IMR-90 (cell line): ENCODE results near the gene ISG20. TPM values are rescaled to one million over a fixed set of nuclear protein-coding genes. Genes with fewer than 3 reads are reported as not detected.

ENCODE experiments used
- ATAC-seq: fragments of 200-7000 bp; cut with Tn5 transposase; 2 replicates; pipeline ENCODE4 v1.9.1; 2020; ENCODE audit warnings: low read depth, mild to moderate bottlenecking, moderate library complexity
- BruUV-seq: library from RNA; stranded (reverse); fragments of 400-500 nt; replicated peaks from 2 replicates; lab custom pipeline; 2021; lab: Mats Ljungman, UMichigan
- CTCF ChIA-PET: fragments of 300-600 bp; formaldehyde crosslinking; extraction: SDS; loops from one replicate; lab custom pipeline; 2021; ENCODE audit warnings: antibody characterized with exemption; lab: Yijun Ruan, JAX
- POLR2A ChIA-PET: fragments of 300-600 bp; sonication (Branson Sonifier 250); formaldehyde crosslinking; loops from one replicate; lab custom pipeline; 2022; ENCODE audit warnings: antibody characterized with exemption; ENCODE audit not compliant: unreplicated experiment; lab: Charles Lee
- DNase-seq: peaks from one replicate; pipeline ENCODE4 v3.0.0; 2013
- H2AFZ ChIP-seq: replicated peaks from 2 replicates; pipeline ENCODE3; 2013; ENCODE audit warnings: low read length, mild to moderate bottlenecking; ENCODE audit not compliant: poor library complexity
- H2AK5ac ChIP-seq: 2 replicates; pipeline ENCODE4 v1.6.1; 2013; ENCODE audit warnings: low read depth, low read length, inconsistent platforms
- H2AK9ac ChIP-seq: replicated peaks from 2 replicates; pipeline ENCODE3; 2013; ENCODE audit warnings: mild to moderate bottlenecking, low read depth, low read length, moderate library complexity; ENCODE audit not compliant: poor library complexity
- H2BK120ac ChIP-seq: 2 replicates; pipeline ENCODE4 v1.6.1; 2013; ENCODE audit warnings: low read depth, low read length, inconsistent platforms
- H2BK15ac ChIP-seq: 3 replicates; pipeline ENCODE4 v1.6.1; 2013; ENCODE audit warnings: low read depth, low read length, inconsistent platforms
- H2BK20ac ChIP-seq: 2 replicates; pipeline ENCODE4 v1.6.1; 2013; ENCODE audit warnings: low read depth, mild to moderate bottlenecking, inconsistent platforms, low read length, moderate library complexity
- H2BK5ac ChIP-seq: 2 replicates; pipeline ENCODE4 v1.6.1; 2013; ENCODE audit warnings: mild to moderate bottlenecking, low read depth, low read length, inconsistent platforms; ENCODE audit not compliant: poor library complexity, severe bottlenecking
- H3K14ac ChIP-seq: replicated peaks from 2 replicates; pipeline ENCODE4 v1.6.1; 2013; ENCODE audit warnings: low read depth, low read length, inconsistent platforms
- H3K18ac ChIP-seq: 2 replicates; pipeline ENCODE4 v1.6.1; 2013; ENCODE audit warnings: low read depth, low read length, control low read depth
- H3K23ac ChIP-seq: 2 replicates; pipeline ENCODE4 v1.6.1; 2013; ENCODE audit warnings: low read depth, low read length, inconsistent platforms
- H3K27ac ChIP-seq: 2 replicates; pipeline ENCODE4 v1.5.1; 2013; ENCODE audit warnings: mild to moderate bottlenecking, control low read depth, low read length; ENCODE audit not compliant: insufficient read depth
- H3K27me3 ChIP-seq: 2 replicates; pipeline ENCODE4 v1.6.1; 2013; ENCODE audit warnings: low read length; ENCODE audit not compliant: control insufficient read depth, insufficient read depth
- H3K36me3 ChIP-seq: 2 replicates; pipeline ENCODE4 v1.6.1; 2013; ENCODE audit warnings: low read length, mixed read lengths; ENCODE audit not compliant: control insufficient read depth, insufficient read depth
- H3K4ac ChIP-seq: 2 replicates; pipeline ENCODE4 v1.6.1; 2013; ENCODE audit warnings: low read depth, low read length, inconsistent platforms
- H3K4me1 ChIP-seq: 2 replicates; pipeline ENCODE4 v1.6.1; 2013; ENCODE audit warnings: low read length, mixed read lengths; ENCODE audit not compliant: control insufficient read depth, insufficient read depth
- H3K4me2 ChIP-seq: 2 replicates; pipeline ENCODE4 v1.6.1; 2013; ENCODE audit warnings: low read depth, mild to moderate bottlenecking, control low read depth, low read length, moderate library complexity
- H3K4me3 ChIP-seq: 2 replicates; pipeline ENCODE4 v1.5.1; 2013; ENCODE audit warnings: low read depth, mild to moderate bottlenecking, control low read depth, low read length, moderate library complexity; ENCODE audit not compliant: insufficient read depth
- H3K56ac ChIP-seq: 2 replicates; pipeline ENCODE4 v1.6.1; 2013; ENCODE audit warnings: low read length, inconsistent platforms; ENCODE audit not compliant: insufficient read depth; ENCODE audit errors: extremely low read depth
- H3K79me1 ChIP-seq, 2 experiments: 2 replicates each; pipeline ENCODE4 v1.6.1; 2013; ENCODE audit warnings: low read length in 2 of 2, inconsistent platforms in 1 of 2, low read depth in 1 of 2
- H3K9ac ChIP-seq: 2 replicates; pipeline ENCODE4 v1.6.1; 2013; ENCODE audit warnings: low read depth, low read length, control low read depth
- H3K9me1 ChIP-seq: 2 replicates; pipeline ENCODE4 v1.6.1; 2013; ENCODE audit warnings: low read length, inconsistent platforms; ENCODE audit not compliant: insufficient read depth
- H3K9me3 ChIP-seq: 2 replicates; pipeline ENCODE4 v1.6.1; 2013; ENCODE audit warnings: low read length; ENCODE audit not compliant: control insufficient read depth, insufficient read depth
- H4K20me1 ChIP-seq: 2 replicates; pipeline ENCODE4 v1.6.1; 2013; ENCODE audit warnings: low read length, inconsistent platforms; ENCODE audit not compliant: insufficient read depth
- H4K5ac ChIP-seq: 2 replicates; pipeline ENCODE4 v1.6.1; 2013; ENCODE audit warnings: mild to moderate bottlenecking, low read depth, low read length, control low read depth
- H4K8ac ChIP-seq, 2 experiments: 2 replicates each; pipeline ENCODE4 v1.6.1; 2013; ENCODE audit warnings: low read depth in 2 of 2, low read length in 2 of 2, control low read depth in 1 of 2, inconsistent platforms in 1 of 2
- H4K91ac ChIP-seq: 2 replicates; pipeline ENCODE4 v1.6.1; 2013; ENCODE audit warnings: low read depth, low read length, inconsistent platforms; ENCODE audit not compliant: insufficient read depth
- BHLHE40 ChIP-seq: fragments of 150-350 bp; IDR thresholded peaks from 2 replicates; pipeline ENCODE4 v1.6.1; 2016; ENCODE audit warnings: mild to moderate bottlenecking, low read depth, low read length
- CHD1 ChIP-seq: IDR thresholded peaks from 2 replicates; pipeline ENCODE4 v1.6.1; 2012; ENCODE audit warnings: low read depth, low read length, improper control_type of control experiment
- CTCF ChIP-seq: conservative IDR thresholded peaks from 2 replicates; pipeline ENCODE4 v1.5.1; 2012; ENCODE audit warnings: mild to moderate bottlenecking, low read depth, low read length, improper control_type of control experiment
- ELK1 ChIP-seq: fragments of 150-350 bp; IDR thresholded peaks from 2 replicates; pipeline ENCODE4 v1.6.1; 2016; ENCODE audit warnings: low read depth, mild to moderate bottlenecking, low read length, moderate library complexity, borderline replicate concordance
- MAZ ChIP-seq: IDR thresholded peaks from 2 replicates; pipeline ENCODE4 v1.6.1; 2012; ENCODE audit warnings: low read depth, mild to moderate bottlenecking, low read length, improper control_type of control experiment, moderate library complexity, borderline replicate concordance
- POLR2A ChIP-seq: IDR thresholded peaks from 2 replicates; pipeline ENCODE4 v1.6.1; 2012; ENCODE audit warnings: mild to moderate bottlenecking, low read depth, low read length
- RAD21 ChIP-seq: IDR thresholded peaks from 2 replicates; pipeline ENCODE4 v1.6.1; 2012; ENCODE audit warnings: low read length, improper control_type of control experiment
- SMC3 ChIP-seq: fragments of 150-350 bp; IDR thresholded peaks from 2 replicates; pipeline ENCODE4 v1.6.1; 2016; ENCODE audit warnings: low read depth, mild to moderate bottlenecking, antibody characterized with exemption, low read length, moderate library complexity
- WGBS, 2 experiments: methylation state at CpG; one replicate each; pipeline versions ENCODE4 v1.1.5 to v1.1.7; 2013; ENCODE audit warnings: missing lambda C conversion rate in 2 of 2; ENCODE audit not compliant: insufficient read length in 1 of 2; ENCODE audit errors: extremely low coverage in 2 of 2; 5-methylcytosine and 5-hydroxymethylcytosine counted together
- dilution Hi-C: fragments of 300-500 bp; cut with HindIII; formaldehyde crosslinking; loops from one replicate; pipeline ENCODE4 v1.14.3; 2018; ENCODE audit warnings: low sequenced_read_pairs; ENCODE audit not compliant: unreplicated experiment
- in situ Hi-C: fragments of 300-500 bp; cut with MboI; formaldehyde crosslinking; loops from 3 replicates; pipeline ENCODE4 v1.14.3; 2019; ENCODE audit warnings: low sequenced_read_pairs, inconsistent platforms, mixed read lengths
- intact Hi-C: fragments of 100-400 bp; cut with micrococcal nuclease; formaldehyde crosslinking; loops from 2 replicates; pipeline ENCODE4 v1.10.0; 2022
- polyA plus RNA-seq, 3 experiments: library from polyadenylated mRNA; depleted of rRNA; stranded (reverse); fragments of >200 nt; gene quantifications; 2 replicates each; pipeline ENCODE4 v1.2.3, GENCODE V29; 2012; ENCODE audit warnings: low replicate concordance in 1 of 3
- total RNA-seq: library from RNA; depleted of rRNA; stranded (reverse); fragments of >200 nt; gene quantifications from 2 replicates; pipeline ENCODE4 v1.2.3, GENCODE V29; 2012

The ISG20 gene
- total and polyA plus RNA-seq, 2 of the 4 experiments (the other 2 are of a cell fraction) = 0.72 to 1.2 TPM

- CTCF ChIA-PET = no interaction called here
- Histone ChIP-seq H2AK9ac (no peak overlapping the region), H2AK5ac (no peak overlapping the region), H4K91ac (no peak overlapping the region), H3K27ac (no peak overlapping the region), H3K27me3 (no peaks in the 10 kb centered on the region), H3K18ac (no peak overlapping the region), H3K4me2 (no peak overlapping the region), H3K9me1 (peaks cover 4% of the 10 kb centered on the region), H3K23ac (no peak overlapping the region), H3K79me1 (no peaks in the 10 kb centered on the region), H2BK15ac (no peak overlapping the region), H3K9me3 (no peaks in the 10 kb centered on the region), H3K56ac (no peak overlapping the region), H3K9ac (no peak overlapping the region), H4K8ac (no peak overlapping the region), H4K20me1 (no peaks in the 10 kb centered on the region), H2BK120ac (no peak overlapping the region), H3K4me1 (peaks cover 11% of the 10 kb centered on the region), H3K36me3 (no peaks in the 10 kb centered on the region), H4K5ac (no peak overlapping the region), H3K4ac (no peak overlapping the region), H3K14ac (no peak overlapping the region), H2BK20ac (no peak overlapping the region), H2BK5ac (no peak overlapping the region), H2AFZ (no peak overlapping the region), H3K4me3 (no peak overlapping the region)
- in situ Hi-C loops (loop anchor here (25.0 kb wide), 2 partner anchors 173 to 498 kb away; no protein-coding TSS in a partner anchor), intact Hi-C loops (no loop called here), dilution Hi-C loops (no loop called here)
- DNase-seq = no peak
- no peak for ATAC-seq
- POLR2A ChIA-PET = no interaction called here
- BruUV-seq = no TSS peak
- no peak for TF ChIP-seq BHLHE40
- no peak for TF ChIP-seq POLR2A
- no peak for TF ChIP-seq ELK1
- TF ChIP-seq SMC3 = no peak
- no peak for TF ChIP-seq CHD1
- TF ChIP-seq RAD21 = peak; percentile 21; the same call in 1 of the 2 replicates
- no peak for TF ChIP-seq CTCF
- no peak for TF ChIP-seq MAZ
- WGBS, 2 experiments = 69% methylated on average over 4 of the region's 7 CpGs; no CpG with 5 or more reads in 1 of the 2 experiments
Observed at GRCh38 chr15:88664151-88664778, 25.4 kb downstream of the ISG20 start.
